EH (cell line): ENCODE results near the gene INF2.

Source experiments
- DNase-seq: peaks from one replicate; pipeline ENCODE4 v3.0.0-alpha.2; 2015; ENCODE audit warnings: low read depth

Gene INF2

GRCh38 chr14:104751539-104752422 lies 62.4 kb downstream of the INF2 start:
- no peak for DNase-seq

GRCh38 chr14:104752423-104752734 lies 63.0 kb downstream of the INF2 start:
- DNase-seq: no peak

- DNase-seq: peak; percentile 99
Measured at GRCh38 chr14:104752735-104753527, 63.5 kb downstream of the INF2 start, which contains the start of gene SIVA1. SIVA1 (plus strand) TSS chr14:104753147; CDS start chr14:104753202, 55 bp downstream.

GRCh38 chr14:104753528-104754212 lies 64.3 kb downstream of the INF2 start:
- DNase-seq: peak; percentile 25

GRCh38 chr14:104754213-104754851 lies 64.9 kb downstream of the INF2 start:
- no peak for DNase-seq

GRCh38 chr14:104755621-104756020 lies 66.2 kb downstream of the INF2 start:
- no peak for DNase-seq

- DNase-seq: no peak
Measured at GRCh38 chr14:104756477-104757237, 67.2 kb downstream of the INF2 start.

GRCh38 chr14:104757238-104757585 lies 67.8 kb downstream of the INF2 start:
- no peak for DNase-seq

- DNase-seq: no peak
Measured at GRCh38 chr14:104757681-104758392, 68.4 kb downstream of the INF2 start.

GRCh38 chr14:104758981-104759969 lies 69.9 kb downstream of the INF2 start:
- DNase-seq: no peak

- DNase-seq: no peak
Measured at GRCh38 chr14:104765517-104765916, 76.1 kb downstream of the INF2 start.

GRCh38 chr14:104766256-104766862 lies 76.9 kb downstream of the INF2 start:
- DNase-seq: no peak

GRCh38 chr14:104766863-104767633 lies 77.6 kb downstream of the INF2 start:
- no peak for DNase-seq

- DNase-seq: no peak
Measured at GRCh38 chr14:104767634-104767918, 78.2 kb downstream of the INF2 start.

- peak; percentile 79 for DNase-seq
Measured at GRCh38 chr14:104768437-104769323, 79.3 kb downstream of the INF2 start.

GRCh38 chr14:104769324-104770071 lies 80.1 kb downstream of the INF2 start:
- DNase-seq: no peak
